ENCODE results near the gene ATF6.
A peak's percentile ranks its signal among the peaks of the same experiment; 100 is the strongest.
"Not testable (repeated sequence)": the region's sequence is repeated elsewhere in the genome, so short reads cannot be mapped to it uniquely, and the experiment has no call there.

The ATF6 gene

DNA sequence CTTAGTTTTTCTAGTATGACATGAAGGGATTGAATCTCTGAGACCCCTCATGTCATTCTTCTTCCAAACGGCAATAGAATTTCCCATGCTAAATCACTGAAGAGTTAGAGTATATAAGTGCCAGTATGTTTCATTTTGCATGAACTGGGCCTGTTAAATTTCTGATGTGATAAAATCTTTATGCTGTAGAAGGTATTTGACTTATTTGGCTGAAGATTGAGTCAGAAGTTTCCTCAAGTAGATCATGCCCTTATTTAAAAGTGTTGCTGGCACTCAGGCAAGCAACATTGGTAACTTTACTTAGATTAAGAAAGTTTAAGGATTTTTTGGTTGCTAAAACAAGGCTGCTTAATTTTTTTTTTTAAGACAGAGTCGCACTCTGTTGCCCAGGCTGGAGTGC lies 13.3 kb downstream of the ATF6 start:
- DNase-seq (ENCODE audit: low spot score), result no peak

DNA sequence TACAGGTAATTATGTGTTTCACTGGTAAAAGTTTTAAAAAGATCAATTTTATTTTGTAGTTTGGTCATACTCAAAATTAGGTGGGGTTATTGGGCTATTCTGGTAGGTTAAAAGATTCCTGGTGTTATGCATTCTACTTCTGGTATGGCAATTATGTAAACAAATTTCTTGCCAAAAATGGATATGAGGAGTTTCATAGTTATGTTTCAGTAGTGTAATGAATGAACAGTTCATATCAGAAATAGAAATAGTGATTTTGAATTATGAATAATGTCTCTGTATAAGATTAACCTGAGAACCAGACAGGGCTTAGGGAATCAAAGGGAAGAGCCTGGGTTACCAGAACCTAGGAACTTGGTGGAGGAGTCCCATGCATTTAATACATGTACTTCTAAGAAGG lies 15.9 kb downstream of the ATF6 start:
- no peak for DNase-seq (ENCODE audit: low spot score)

DNA sequence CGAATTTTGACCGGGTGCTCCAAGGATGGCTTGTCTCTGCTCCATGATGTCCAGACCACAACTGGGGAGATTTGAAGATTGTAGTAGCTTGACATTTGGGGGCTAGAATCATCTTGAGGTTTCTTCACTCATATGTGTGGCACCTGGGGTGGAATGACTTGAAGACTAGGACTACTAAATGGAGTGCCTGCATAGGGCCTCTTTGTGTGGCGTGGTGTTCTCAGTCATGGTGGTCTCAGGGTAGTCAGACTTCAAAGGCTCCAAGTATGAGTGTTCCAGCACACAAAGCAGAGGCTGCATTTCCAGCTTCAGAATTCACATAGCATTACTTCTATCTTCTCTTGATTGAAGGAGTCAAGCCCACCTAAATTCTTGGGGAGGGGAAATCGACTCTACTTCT lies 16.8 kb downstream of the ATF6 start:
- DNase-seq (ENCODE audit: low spot score), result no peak

DNA sequence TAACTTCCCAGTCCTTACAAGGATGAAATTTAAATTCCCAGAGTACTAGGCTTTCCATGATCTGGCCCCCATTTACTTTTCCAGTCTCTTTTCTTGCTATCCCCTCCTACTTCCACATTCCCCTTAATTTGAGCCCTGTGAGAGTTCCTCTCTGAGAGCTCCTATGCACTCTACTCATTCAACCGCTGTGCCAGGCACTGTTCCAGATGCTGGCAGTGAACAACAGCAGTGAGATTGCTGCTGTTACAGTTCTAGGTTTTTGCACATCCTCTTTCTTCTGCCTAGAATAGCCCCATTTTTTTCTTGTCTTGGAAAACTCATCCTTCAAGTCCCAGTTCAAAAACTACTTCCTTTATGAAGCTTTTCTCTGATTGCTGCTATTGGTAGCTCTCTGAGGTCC lies 18.8 kb downstream of the ATF6 start:
- no peak for DNase-seq (ENCODE audit: low spot score)

DNA sequence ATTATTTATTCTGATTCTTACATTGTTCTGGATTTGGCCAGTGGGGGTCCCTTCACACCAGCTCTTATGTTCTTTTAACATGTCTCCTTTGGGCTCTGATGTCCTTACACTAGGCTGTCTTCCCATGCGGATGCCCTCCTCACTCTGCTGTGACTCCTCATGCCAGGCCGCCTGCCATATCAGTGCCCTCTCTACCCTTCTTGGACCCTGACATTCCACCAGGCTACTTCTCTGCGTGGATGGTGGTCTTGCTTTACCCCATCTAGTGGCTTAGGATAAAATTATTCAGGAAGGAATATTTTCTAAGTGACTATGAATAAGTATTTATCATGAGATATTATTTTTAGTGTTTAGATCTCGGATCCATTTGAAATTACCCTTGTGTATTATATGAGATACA lies 21.2 kb downstream of the ATF6 start:
- no peak for DNase-seq (ENCODE audit: low spot score)

DNA sequence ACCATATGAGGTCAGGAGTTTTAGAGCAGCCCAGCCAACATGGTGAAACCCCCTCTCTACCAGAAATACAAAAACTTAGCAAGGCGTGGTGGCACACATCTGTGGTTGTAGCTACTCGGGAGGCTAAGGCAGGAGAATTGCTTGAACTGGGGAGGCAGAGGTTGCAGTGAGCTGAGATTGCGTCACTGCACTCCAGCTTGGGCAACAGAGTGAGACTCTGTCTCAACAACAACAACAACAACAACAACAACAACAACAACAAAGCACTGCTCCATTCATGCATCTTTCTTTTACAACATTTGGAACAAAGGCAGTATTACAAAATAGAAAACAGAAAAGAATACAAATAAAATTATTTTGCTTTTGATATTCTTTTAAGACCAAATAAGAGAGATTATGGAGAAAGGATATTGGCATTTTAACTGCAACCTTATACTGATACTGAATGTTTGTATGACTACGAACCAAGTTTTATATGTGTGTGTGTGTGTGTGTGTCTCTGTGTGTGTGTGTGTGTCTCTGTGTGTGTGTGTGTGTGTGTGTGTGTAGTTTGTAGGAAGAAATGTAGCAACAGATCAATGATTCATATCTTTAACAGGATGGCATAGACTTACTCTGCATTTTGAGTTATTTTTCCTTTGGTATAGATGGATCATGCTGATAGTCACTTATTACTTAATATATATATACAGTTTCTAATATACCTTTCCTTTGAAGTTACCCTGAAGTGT lies 24.6 kb downstream of the ATF6 start:
- no peak for DNase-seq (ENCODE audit: low spot score)

DNA sequence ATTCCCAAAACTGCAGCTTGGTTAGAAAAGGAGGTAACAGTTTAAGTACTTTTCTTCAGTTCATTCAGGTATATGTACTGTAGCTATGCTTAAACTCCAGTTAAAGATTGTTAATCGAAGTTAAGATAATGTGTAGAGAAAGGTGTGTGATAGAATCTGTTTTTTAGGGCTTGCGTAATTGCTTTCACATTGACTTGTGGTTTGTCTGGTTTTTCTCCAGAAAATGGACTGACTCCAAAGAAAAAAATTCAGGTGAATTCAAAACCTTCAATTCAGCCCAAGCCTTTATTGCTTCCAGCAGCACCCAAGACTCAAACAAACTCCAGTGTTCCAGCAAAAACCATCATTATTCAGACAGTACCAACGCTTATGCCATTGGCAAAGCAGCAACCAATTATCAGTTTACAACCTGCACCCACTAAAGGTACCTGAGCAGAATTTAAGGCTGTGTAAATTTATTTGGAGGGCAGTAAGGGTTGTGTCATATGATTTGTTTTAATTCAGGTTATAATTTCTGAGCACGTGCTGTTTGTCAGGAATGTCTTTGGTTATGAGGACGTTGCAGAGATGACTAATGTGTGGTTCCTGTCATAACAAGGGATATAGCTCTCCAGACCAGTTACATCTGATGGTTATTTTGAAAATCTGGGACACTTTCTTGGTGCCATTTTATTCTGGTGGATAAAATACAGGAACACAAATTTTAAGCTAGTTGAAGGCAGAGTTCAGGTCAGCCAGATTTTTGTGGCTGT lies 26.0 kb downstream of the ATF6 start:
- DNase-seq (ENCODE audit: low spot score), result no peak

DNA sequence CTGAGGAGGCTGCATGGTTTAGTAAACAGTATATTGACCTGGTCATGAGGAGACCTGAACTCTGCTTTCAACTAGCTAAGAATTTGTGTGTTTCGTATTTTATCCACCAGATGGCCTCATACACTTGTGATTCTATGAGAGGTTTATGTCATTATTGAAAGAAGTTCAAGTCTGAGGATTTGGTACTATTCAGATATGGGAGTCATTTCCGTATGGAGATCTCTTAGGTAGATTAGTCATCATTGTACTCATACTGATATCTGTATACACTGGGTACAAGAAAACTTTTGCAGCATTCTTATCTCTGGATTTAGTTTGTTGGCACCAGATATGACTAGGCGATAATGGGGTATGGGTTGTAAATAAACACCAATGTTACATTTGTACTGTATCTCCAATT lies 26.6 kb downstream of the ATF6 start:
- DNase-seq (ENCODE audit: low spot score), result peak; percentile 86

DNA sequence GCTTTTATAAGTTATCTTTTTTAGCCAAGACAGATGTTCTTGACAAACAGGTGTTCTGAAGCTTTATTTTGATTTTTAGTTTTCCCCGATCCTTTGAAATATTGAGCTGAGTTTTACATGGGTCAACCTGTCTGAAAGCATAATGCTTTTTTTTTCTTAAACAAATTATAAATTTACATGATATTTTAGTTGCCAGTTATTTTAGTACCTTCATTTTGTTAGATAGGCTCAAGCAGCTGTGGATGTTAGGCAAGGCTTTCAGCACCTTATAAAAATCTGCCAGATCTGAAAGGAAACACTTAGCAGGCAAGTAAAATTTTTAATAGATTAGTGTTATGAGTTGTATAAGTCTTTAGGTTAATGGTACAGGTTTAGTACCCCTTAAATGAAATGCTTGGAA lies 33.7 kb downstream of the ATF6 start:
- DNase-seq (ENCODE audit: low spot score), result no peak

DNA sequence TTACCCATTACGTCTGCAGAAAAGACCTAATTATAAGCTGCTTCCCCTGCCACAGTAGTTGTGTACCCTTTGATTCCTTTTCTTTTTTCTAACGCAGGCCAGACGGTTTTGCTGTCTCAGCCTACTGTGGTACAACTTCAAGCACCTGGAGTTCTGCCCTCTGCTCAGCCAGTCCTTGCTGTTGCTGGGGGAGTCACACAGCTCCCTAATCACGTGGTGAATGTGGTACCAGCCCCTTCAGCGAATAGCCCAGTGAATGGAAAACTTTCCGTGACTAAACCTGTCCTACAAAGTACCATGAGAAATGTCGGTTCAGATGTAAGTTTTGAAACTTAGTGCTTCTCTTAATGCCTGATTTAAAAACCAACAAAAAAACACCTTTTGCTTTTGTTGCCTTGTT lies 35.8 kb downstream of the ATF6 start:
- no peak for DNase-seq (ENCODE audit: low spot score)

DNA sequence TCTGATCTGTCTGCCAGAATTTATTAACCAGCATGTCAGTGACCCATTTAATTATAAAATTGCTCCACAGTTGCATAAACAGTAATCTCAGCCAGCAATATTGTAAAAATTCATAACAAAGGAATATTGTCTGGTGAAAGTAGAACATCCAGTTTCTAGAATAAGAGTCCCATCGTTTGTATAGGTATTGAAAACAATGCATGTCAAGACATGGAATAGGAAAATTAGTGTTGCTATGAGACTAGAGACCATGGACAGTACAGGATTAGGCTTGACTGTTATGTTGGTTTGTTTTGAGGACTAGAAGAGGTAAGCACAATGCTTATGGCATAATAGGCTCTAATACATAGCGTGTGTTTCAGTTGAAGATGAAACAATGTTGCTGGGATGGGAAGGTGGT lies 37.1 kb downstream of the ATF6 start:
- DNase-seq (ENCODE audit: low spot score), result no peak

DNA sequence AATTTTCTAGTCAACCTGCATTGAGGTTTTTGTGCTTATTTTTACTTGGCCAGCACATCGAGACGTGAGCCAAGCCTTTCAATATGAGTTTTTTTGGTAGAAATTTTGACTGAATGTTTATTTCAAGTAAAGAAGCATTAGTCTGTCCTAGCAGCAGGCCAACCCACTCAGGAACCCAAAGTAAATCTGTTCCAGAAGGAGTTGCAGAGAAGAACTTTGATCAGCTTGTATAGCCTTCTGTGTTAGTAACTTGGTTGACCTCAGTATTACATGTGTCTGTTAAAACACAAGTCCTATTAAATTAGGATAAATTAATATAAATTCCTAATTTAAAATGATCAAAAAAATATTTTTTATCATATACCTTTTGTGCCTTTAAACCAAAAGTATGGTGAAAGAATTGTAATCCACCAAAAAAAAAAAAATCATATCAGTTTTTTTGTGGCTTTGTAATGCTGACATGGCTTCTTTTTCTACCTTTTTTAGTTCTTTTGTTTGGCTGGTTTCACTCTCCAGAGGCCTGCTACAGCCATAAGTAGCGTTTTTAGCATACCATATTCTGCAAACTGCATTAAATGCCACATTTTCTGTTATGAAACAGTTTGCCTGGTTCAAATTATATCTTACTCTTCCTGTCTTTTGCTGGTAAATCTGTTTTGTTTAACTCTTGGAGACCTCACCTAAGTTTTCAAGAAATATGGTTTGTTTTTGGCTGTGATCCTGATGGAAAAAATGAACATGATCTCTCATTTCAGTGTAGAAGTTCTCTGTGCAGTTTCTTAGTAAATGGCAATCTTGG lies 39.5 kb downstream of the ATF6 start:
- no peak for DNase-seq (ENCODE audit: low spot score)

DNA sequence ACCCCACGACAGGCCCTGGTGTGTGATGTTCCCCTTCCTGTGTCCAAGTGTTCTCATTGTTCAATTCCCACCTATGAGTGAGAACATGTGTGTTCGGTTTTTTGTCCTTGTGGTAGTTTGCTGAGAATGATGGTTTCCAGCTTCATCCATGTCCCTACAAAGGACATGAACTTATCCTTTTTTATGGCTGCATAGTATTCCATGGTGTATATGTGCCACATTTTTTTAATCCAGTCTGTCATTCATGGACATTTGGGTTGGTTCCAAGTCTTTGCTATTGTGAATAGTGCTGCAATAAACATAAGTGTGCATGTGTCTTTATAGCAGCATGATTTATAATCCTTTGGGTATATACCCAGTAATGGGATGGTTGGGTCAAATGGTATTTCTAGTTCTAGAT lies 43.1 kb downstream of the ATF6 start:
- not testable (repeated sequence) for DNase-seq (ENCODE audit: low spot score)

DNA sequence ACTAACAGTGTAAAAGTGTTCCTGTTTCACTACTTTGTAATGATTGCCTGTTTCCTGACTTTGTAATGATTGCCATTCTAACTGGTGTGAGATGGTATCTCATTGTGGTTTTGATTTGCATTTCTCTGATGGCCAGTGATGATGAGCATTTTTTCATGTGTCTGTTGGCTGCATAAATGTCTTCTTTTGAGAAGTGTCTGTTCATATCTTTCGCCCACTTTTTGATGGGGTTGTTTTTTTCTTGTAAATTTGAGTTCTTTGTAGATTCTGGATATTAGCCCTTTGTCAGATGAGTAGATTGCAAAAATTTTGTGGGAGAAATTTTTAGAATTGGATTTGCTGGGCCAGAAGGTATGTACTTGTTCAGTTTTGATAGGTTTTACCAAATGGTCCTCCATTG lies 43.5 kb downstream of the ATF6 start:
- not testable (repeated sequence) for DNase-seq (ENCODE audit: low spot score)

DNA sequence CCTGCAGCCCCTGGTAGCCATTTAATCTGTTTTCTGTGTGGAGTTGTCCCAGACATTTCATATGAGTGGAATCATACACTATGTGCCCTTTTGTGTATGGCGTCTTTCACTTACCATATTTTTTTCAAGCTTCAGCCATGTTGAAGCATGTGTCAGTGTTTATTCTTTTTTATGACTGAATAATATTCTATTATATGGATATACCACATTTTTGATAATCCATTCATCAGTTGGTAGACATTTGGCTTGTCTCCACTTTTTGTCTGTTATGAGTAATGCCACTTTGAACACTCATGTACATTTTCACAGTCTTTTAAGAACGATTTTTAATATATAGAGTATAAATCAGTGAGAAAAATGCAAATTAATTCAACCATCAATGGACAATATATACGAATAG lies 44.7 kb downstream of the ATF6 start:
- no peak for DNase-seq (ENCODE audit: low spot score)

DNA sequence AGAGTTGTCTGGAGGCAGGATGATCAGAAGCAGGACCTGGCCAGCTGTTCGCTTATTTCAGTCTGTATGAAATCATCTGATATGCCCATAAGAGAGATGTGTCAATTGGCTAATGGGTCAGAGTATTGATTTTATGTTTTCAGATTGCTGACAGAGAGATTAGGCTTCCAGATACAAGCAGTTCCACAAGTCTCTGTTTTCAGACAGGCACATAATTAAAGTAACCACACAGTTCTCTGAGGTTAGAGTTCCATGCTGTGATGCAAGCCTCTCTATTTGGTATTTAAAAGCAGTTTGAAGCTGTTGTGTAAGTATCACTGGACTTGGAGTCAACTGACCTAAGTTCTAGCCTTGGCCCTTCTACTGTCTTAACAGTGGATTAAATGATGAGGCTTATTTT lies 50.1 kb downstream of the ATF6 start:
- no peak for DNase-seq (ENCODE audit: low spot score)

DNA sequence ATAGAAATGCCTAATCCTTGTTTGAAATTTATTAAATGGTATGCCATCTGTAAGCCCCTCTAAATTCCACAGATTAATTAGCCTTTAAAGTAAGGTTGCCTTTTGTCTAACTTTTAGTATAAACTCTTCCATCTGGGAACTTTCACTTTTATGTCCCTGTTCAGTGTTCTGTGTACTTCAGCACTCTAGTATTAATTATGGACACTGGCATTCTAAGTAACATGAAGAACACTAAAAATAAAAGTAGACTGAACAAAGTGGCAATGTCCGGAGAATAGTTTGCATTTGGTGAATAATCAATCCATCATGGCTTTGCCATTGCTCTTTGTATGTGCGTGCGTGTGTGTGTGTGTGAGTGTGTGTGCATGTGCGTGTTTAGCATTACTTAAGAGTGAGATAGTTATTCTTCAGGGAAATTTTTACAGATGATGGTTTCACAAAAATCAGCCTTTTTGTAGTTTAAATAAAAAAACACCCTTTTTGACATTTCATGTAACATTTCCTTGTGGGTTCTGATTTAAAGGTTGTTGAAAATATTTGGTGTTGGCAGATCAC lies 51.1 kb downstream of the ATF6 start:
- no peak for DNase-seq (ENCODE audit: low spot score)

DNA sequence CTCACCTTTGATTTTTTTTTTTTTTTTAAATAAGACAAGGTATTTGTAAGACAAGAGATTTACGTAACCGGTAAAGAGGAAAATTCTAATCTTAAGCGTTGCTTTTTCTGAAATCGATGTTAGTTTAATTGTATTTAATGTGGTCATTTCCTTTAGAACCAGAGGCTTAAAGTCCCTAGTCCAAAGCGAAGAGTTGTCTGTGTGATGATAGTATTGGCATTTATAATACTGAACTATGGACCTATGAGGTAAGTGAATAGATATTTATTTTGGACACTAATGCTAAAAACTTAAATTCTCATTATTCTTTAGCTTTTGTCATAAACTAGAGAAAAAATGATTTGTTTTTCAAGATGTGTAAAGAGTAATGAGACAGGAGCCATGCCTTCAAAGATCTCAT lies 54.8 kb downstream of the ATF6 start:
- no peak for DNase-seq (ENCODE audit: low spot score)

DNA sequence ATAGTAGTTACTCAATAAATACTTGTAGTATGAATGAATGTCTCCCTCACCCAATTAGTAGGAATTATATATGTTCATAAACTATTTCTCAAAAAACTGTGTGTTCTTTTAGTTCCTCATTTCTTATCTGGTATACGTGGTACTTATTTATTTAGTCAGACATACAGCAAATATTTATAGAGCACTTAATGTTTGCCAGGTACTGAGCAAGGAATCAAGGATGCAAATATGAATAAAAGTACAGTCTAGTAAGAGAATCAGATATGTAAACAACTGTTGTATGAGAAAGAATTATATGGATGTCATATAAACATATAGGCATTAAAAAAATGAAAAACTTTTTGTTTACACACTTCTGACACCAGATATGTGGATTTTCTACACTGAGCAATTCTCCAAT lies 58.5 kb downstream of the ATF6 start:
- no peak for DNase-seq (ENCODE audit: low spot score)

DNA sequence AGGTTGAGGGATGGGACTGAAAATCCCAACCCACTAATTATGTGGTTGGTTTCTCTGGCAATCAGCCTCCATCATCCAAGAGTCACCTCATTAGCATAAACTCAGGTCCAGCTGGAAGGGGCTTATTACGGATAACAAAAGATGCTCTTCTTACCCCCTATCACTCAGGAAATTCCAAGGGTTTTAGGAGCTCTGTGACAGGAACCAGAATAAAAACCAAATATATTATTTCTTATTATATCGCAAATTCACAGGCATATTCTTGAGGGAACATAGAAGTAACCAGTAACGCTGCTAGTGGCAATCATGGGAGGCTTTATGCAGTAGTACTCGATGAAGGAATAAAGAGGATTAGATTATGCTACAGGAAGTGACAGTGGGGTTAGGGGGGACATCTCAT lies 59.7 kb downstream of the ATF6 start:
- DNase-seq (ENCODE audit: low spot score), result no peak

DNA sequence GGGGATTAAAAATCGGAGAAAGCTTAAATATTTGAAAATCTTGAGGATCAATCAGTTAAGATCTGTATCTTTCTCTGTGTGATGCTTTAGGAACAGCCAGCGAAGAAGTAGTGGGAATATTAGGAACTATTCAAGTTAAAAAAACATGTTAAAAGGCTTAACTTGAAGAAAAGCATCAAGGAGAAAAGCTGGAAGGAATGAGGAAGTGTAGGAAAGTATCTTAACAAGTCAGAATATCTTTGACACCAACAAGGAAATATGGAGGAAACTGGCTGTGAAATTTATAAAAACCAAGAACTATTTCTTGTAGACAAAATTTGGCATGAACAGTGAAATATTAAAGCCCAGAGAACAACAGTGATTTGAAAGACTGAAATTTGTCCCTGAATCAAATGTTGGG lies 60.4 kb downstream of the ATF6 start:
- DNase-seq (ENCODE audit: low spot score), result no peak

DNA sequence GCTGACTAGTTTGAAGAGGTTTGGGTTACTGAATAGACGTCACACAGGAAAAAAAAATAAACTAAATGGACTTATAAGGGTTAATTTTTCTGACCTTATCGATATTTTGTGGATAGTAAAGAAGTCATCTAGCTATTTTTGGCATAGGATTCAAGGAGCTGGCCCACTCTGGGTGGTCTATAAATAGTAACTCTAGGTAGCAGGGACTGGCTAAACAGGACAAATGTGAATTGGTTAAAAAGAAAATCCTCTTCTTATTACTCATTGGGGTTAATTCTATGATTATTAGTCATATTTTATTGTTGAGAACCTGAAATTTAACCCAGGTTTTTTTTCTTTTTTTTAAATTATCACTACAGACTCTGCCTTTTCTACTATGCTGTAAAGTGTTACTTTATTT lies 61.7 kb downstream of the ATF6 start:
- no peak for DNase-seq (ENCODE audit: low spot score)
